ENCODE data around the gene KDM4B.
"Not testable (repeated sequence)": the region's sequence is repeated elsewhere in the genome, so short reads cannot be mapped to it uniquely, and the experiment has no call there.

The KDM4B gene

DNA sequence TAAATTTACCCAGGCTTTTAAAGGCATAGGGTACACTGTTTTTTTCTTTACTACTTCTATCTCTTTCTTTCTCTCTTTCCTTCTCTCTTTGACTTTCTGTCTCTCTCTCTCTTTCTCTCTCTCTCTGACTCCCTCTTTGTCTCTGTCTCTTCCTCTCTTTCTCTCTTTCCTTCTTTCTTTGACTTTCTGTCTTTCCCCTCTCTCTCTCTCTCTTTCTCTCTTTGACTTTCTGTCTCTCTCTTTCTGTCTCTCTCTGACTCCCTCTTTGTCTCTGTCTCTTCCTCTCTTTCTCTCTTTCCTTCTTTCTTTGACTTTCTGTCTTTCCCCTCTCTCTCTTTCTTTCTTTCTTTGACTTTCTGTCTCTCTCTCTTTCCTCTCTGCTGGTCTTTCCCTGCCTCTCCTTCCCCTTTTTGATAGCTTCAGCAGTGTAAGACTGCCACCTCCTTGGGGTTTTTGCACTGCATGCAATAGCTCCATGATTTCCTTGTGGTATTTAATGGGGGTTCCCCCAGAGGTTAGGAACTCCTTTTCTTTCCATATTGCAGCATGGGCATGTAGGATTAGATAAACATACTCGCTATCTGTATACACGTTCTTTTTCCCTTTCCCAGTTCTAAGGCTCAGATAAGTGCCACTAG, 191.4 kb downstream of the KDM4B start:
- DNase-seq (ENCODE audit: low spot score); FAIRE-seq: not testable (repeated sequence)

DNA sequence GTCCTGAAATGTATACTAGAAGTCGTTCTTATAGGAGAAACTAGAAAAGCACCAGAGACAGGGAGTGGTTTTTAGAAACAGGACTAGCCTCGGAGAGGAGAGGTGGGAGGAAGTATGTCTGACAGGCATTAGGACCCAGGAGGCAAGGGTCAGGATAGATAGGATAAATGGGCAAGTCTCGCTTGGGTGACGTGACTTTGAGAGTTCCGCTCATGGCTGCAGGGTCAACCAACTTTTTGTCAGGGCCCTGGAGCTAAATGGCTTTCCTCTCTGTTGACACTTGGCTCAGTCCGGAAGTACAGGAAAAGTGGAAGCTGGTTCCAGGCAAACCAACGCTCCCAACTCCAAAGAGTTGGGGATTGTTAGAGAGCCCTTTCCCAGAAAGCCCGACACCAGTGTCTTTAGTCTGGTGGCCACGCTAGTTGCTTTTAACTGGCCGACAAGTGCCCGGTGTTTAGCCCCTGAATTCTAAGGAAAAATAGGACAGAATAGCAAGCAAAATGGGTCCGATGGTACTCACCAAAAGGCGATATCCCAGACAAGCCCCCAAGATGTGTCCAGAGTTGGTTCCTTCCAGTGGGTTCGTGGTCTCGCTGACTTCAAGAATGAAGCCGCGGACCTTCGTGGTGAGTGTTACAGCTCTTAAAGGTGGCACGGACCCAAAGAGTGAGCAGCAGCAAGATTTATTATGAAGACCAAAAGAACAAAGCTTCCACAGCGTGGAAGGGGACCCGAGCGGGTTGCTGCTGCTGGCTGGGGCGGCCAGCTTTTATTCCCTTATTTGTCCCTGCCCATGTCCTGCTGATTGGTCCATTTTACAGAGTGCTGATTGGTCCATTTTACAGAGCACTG, 196.2 kb downstream of the KDM4B start:
- DNase-seq (ENCODE audit: low spot score): not testable (repeated sequence)

DNA sequence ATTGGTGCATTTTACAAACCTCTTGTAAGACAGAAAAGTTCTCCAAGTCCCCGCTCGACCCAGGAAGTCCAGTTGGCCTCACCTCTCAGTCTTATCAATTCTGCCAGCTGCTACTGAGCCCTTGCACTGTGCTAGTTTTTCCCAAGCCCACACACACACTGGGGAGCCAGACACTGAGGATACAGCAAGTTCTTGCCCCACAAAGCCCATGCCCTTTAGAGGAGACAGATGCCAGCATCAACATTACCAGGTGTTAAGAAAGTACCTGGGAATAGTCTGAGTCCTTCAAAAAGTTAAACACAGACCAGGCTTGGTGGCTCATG, 196.7 kb downstream of the KDM4B start:
- FAIRE-seq: no peak

More for the DNA sequence above, 196.2 kb downstream of the KDM4B start:
- not testable (repeated sequence) for FAIRE-seq

DNA sequence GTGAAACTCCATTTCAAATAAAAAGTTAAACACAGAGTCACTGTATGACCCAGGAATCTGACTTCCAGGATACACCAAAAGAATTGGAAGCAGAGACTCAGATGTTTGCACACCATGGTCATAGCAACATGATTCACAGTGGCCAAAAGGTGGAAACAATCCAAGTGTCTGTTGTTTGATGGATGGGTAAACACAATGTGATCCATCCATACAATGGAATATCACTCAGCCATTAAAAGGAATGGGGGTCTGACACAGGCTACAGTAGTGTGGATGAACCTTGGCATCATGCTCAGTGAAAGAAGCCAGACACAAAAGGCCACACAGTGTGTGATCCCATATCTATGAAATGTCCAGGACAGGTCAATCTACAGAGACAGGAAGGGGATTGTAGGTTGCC, 197.3 kb downstream of the KDM4B start:
- DNase-seq (ENCODE audit: low spot score) (peak; percentile 22), FAIRE-seq (no peak)

More for the DNA sequence above, 196.7 kb downstream of the KDM4B start:
- DNase-seq (ENCODE audit: low spot score): no peak

DNA sequence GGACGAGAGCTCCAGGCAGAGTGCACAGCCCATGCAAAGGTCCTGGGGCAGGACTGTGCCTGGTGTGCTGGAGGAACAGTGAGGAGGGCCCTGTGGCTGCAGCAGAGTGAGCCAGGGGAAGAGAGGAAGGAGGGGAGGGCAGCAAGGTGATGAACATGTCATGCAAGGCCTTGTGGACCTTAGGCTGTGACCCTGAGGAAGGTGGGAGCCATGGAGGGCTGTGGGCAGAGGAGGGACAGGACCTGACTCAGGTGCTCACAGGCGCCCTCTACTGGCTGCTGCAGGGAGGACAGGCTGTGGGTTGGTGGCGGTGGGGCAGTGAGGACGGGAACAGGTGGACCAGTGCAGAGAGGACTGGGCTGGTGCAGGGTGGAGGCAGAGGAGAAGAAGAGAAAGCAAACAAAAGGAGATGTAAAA, 201.4 kb downstream of the KDM4B start:
- DNase-seq (ENCODE audit: low spot score): no peak
- FAIRE-seq: no peak

DNA sequence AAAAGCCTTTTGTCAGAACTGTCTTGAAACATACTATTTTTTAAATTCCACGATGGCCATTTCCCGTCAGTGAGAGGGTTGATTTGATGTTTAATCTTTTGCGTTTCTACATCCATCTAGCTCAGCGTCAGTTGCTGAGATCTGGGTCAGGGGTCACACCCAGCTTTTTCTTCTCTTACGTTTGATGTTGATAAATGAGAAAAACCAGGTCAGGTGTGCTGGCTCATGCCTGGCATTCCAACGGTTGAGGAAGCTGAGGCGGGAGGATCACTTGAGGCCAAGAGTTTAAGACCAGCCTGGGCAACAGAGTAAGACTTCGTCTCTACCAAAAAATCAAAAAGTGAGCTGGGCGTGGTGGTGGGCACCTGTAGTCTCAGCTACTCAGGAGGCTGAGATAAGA, 202.8 kb downstream of the KDM4B start:
- FAIRE-seq: no peak
- DNase-seq (ENCODE audit: low spot score): peak; percentile 35

DNA sequence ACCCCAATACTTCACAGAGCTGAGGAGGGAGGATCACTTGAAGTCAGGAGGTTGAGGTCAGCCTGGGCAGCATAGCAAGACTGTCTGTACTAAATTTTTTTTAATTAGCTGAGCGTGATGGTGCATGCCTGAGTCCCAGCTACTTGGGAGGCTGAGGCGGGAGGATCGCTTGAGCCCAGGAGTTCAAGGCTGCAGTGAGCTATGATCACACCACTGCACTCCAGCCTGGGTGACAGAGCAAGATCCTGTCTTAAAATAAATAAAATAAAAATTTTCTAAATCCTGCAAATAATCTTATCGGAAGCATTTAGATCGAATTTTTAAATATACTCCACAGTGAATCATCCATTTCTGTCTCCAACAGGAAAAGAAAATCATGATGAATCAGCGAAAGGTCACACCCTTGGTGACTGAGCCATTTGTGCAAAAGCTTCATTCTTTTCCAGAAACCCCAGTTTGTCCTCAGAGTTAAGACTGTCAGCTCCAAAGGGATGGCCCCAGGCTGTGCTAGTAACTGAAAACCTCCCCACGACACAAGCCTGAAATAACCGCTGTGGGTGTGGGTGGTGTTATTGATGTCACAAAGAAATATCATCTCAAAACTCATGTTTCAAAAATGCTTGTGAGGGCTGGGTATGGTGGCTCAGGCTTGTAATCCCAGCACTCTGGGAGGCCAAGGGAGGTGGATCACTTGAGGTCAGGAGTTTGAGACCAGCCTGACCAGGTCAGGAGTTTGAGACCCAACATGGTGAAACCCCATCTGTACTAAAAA, 204.1 kb downstream of the KDM4B start:
- peak; percentile 74 for DNase-seq (ENCODE audit: low spot score)

DNA sequence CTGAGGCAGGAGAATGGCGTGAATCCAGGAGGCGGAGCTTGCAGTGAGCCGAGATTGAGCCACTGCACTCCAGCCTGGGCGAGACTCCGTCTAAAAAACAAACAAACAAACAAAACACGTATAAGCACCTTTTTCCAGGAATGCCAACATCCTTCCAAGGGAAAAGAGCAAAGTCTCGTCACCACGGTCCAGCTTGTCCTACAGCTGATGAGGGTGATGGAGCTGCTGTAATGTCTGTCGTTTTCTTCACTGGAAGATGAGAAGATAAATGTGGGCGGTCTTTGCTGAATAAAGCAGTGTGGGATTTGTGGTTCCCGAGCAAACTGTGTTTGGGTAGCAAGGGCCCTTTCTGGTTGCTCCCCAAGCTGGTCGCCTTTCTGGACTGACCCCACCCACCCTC, 205.1 kb downstream of the KDM4B start:
- FAIRE-seq: no peak

More for the DNA sequence above, 204.1 kb downstream of the KDM4B start:
- FAIRE-seq: no peak

DNA sequence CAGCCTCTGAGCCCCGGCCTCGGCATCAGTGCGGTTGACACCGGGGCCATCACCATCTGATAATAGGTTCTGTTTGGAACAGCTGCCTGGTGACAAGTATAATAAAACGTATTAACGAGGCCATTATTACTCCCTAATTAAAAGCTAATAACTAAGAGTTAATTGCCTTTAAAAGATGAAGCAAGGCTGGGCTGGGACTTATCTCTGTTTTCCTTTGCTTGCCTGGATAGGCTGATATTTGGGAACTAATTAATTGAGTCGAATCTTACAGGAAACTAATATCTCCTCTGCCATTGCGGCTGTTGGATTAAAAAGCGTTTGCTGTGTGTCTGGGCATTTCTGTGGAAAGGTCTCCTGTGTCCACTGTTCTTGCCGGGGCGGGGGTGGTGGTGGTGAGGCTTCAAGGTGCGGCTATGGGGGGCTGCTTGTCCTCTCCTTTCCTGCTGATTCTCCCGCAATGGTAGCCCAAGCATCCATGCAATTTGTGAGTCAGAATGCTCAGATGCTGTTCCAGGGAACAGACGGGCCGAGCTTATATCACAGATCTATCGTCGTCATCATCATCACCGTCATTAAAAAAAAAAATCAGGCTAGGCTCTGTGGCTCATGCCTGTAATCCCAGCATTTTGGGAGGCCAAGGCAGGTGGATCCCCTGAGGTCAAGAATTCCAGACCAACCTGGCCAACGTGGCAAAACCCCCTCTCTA, 209.0 kb downstream of the KDM4B start:
- FAIRE-seq: no peak
- DNase-seq (ENCODE audit: low spot score): no peak

More for the DNA sequence above, 205.1 kb downstream of the KDM4B start:
- no peak for DNase-seq (ENCODE audit: low spot score)

DNA sequence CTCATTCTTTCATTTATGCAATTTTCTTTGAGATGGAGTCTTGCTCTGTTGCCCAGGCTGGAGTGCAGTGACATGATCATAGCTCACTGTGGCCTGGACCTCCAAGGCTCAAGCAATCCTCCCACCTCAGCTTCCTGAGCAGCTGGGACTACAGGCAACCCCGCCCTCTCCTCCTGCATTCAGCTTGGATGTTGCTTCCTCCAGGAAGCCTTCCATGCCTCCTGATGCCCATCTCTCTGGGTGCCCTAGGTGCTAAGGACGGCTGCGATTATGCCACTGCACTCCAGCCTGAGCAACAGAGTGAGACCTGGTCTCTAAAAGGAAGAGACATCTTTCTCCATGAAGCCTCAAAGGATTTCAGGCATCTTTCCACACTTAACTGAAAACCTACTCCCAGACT, 209.9 kb downstream of the KDM4B start:
- FAIRE-seq (no peak), DNase-seq (ENCODE audit: low spot score) (no peak)

DNA sequence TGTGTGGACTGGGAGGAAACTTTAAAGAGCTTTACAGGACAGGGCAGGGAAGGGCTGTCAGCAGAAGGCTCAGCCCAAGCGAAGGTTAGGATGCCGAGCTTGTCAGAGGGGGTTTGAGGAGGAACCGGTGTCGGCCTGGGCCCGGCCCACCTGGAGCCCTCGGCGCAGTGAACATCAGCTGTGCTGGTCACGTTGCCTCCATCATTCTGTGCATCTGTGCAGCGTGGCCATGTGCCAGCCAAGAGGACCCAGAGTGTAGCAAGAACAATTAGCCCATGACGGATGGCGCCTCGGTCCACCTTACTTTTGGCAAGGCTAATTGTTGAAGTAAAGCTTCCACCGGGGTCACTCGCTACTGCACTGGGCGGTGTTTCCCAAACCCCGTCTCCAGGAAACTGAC, 210.3 kb downstream of the KDM4B start:
- no peak for FAIRE-seq
- DNase-seq (ENCODE audit: low spot score): no peak

DNA sequence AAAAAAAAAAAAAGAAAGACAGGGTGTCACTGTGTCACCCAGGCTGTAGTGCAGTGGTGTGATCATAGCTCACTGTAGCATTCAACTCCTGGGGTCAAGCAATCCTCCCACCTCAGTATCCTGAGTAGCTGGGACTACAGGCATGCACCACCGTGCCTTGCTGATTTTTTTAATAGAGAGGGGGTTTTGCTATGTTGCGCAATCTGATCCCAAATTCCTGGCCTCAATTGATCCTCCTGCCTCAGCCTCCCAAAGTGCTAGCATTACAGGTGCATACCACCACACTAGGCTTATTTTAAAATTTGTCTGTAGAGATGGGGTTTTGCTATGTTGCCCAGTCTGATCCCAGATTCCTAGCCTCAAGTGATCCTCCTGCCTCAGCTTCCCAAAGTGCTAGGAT, 212.4 kb downstream of the KDM4B start:
- FAIRE-seq: no peak
- no peak for DNase-seq (ENCODE audit: low spot score)

DNA sequence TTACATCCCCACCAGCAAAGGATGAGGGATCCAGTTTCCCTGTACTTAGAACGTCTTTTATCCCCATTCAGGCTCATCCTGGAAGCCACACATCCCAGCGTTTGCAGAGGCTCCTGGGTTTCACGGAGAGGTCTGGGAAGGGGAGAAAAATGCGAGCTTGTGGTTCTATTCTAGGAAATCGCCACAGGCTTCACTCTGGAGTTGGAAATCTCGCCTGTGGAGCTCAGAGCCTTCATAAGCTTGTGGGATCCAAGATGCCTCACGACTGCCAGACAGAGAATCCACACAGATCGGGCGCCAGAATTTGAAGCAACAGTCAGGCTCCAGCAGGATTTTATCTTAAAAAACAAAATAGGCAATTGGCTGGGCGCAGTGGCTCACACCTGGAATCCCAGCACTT, 213.8 kb downstream of the KDM4B start:
- FAIRE-seq (no peak), DNase-seq (ENCODE audit: low spot score) (no peak)

DNA sequence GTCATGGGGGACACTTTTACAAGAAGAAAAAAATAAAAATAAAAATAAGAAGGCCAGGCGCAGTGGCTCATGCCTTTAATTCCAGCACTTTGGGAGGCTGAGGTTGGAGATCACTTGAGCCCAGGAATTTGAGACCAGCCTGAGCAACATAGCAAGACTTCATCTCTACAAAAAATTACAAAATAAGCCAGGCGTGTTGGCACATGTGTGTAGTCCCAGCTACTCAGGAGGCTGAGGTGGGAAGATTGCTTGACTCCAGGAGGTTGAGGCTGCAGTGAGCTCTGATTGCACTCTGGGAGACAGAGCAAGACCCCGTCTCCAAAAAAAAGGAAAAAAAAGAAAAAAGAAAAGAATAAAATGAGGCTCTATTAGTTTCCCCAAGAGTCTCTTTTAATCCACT, 214.7 kb downstream of the KDM4B start:
- DNase-seq (ENCODE audit: low spot score) (no peak), FAIRE-seq (no peak)

DNA sequence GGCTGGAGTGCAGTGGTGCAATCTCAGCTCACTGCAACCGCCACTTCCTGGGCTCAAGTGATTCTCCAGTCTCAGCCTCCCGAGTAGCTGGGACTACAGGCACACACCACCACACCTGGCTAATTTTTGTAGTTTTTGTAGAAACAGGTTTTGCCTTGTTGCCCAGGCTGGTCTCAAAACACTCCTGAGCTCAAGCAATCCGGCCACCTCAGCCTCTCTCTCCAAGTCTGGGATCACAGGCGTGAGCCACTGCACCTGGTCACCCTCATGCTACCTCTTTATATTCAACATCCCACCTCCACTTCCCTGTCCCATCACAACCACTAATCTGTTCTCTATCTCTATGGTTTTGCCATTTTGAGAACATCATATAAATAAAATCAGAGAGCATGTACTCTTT, 216.0 kb downstream of the KDM4B start:
- DNase-seq (ENCODE audit: low spot score) (no peak), FAIRE-seq (no peak)

DNA sequence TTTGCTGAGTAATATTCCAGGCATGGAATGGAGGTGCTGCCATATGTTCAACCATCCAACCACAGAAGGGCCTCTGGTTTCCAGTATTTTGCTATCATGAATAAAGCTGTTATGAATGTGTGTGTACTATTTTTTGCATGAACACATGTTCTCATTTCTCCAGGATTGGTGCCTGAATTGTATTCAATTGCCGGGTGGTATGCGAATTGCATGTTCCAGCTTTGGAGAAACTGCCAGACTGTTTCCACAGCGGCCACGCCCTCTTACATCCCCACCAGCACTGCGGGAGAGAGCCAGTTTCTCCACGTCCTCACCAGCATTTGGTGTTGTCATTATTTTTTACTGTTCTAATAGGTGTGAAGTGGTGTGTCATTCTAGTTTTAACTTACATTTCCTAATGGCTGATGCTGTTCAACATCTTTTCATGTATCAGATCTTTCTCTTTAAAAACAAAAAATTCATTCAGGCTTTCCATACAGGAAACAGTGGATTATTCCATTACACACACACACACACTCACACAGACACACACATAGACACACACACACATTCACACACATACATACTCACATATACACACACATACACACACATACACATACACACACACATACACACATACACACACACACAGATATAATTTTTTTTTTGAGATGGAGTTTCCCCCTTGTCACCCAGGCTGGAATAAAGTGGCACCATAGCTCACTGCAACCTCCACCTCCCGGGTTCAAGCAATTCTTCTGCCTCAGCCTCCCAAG, 217.6 kb downstream of the KDM4B start:
- DNase-seq (ENCODE audit: low spot score): no peak
- FAIRE-seq: no peak

DNA sequence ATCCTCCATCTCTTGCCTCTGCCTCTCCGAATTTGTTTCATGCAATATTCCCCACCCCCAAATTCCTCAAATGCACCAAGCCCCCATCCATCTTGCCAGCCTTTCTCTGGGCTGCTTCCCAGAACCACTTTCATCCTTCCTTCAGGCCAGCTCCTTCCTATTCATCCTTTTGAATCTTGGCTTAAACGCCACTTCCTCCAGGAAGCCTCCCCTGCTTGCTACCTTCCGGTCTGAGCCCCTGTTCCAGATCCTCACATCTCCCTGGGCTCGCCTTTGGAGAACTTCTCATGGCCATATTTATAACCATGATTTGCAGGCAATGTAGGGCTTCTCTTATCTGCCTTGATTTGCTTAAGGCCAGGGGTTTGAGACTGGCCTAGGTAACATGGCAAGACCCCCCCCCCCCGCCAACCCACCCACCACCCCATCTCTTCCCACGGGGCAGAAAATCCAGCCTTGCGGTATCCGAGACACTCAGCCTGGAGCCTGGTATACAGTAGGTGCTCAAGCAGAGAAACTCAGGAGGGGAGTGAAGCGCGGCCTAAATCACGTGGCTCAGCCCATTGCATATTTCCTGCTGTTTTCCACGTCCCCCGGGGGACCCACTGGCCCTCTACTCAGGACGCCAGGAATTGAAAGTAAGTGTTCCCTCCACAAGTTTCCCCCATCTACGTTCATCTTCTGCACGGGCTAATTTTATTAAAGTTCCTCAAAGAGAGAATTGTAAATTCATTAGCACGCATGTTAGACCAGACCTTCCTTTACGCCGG, 219.8 kb downstream of the KDM4B start:
- FAIRE-seq: no peak
- DNase-seq (ENCODE audit: low spot score): no peak

DNA sequence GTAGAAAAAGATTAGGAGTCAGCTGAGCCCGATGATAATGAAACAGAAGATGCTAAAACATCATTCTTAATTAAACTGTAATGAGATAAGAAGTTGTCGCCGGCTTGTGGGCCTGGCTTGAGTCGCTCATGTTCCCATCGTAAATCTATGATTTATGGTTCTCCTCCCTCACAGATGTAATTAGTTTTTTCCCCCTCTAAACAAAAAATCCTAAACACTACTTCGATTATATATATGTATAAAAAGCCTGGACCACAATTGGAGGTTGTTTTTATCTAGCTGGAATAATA, 220.3 kb downstream of the KDM4B start:
- DNase-seq (ENCODE audit: low spot score) (no peak), FAIRE-seq (no peak)

DNA sequence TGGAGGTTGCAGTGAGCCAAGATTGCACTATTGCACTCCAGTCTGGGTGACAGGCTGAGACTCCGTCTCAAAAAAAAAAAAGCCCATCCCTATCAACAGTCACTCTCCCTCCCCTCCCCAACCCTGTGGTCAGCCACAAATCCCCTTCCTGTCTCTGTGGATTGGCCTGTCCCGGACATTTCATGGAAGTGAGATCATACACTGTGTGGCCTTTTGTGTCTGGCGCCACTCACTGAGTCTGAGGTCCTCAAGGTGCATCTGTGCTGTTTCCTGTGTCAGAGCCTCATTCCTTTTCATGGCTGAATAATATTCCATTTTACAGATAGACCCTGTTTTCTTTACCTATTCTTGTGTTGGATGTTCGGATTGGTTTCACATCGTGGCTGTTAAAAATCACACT, 222.2 kb downstream of the KDM4B start:
- peak; percentile 29 for DNase-seq (ENCODE audit: low spot score)
- FAIRE-seq: no peak

DNA sequence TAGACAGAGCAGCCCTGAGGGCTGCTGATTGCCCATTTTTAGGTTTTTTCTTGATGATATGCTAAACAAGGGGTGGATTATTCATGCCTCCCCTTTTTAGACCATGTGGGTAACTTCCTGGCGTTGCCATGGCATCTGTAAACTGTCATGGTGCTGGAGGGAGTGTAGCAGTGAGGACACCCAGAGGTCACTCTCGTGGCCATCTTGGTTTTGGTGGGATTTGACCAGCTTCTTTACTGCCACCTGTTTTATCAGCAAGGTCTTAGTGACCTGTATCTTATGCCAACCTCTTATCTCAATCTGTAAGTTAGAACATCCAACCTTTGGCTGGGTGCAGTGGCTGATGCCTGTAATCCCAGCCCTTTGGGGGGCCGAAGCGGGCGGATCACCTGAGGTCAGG, 223.7 kb downstream of the KDM4B start:
- DNase-seq (ENCODE audit: low spot score) (no peak), FAIRE-seq (no peak)

All from urothelium cell line (cell line).